Activated T-helper 17 cell treated with anti-CD3 and anti-CD28 coated beads, Interleukin-2, amount 50 U/mL, for 72 hours (primary cell): Measurements from ENCODE around the gene NDUFV1. TPM values are rescaled to one million over a fixed set of nuclear protein-coding genes. Genes with fewer than 3 reads are reported as not detected.
A peak's percentile ranks its signal among the peaks of the same experiment; 100 is the strongest.
"Not testable (repeated sequence)": the region's sequence is repeated elsewhere in the genome, so short reads cannot be mapped to it uniquely, and the experiment has no call there.

ENCODE experiments used
- ATAC-seq: fragments of 150-1000 bp; cut with Tn5 transposase; replicated peaks from 2 replicates; pipeline ENCODE4 v1.10.0; 2021; ENCODE audit warnings: mild to moderate bottlenecking, moderate library complexity
- H3K27ac Mint-ChIP-seq: one replicate; pipeline ENCODE4 v1.8.0; 2022; ENCODE audit warnings: mixed read lengths
- H3K27me3 Mint-ChIP-seq: one replicate; pipeline ENCODE4 v1.8.0; 2022; ENCODE audit warnings: mixed read lengths
- H3K36me3 Mint-ChIP-seq: one replicate; pipeline ENCODE4 v1.8.0; 2022; ENCODE audit warnings: low read depth, mild to moderate bottlenecking, mixed read lengths
- H3K4me1 Mint-ChIP-seq: one replicate; pipeline ENCODE4 v1.8.0; 2022; ENCODE audit warnings: mixed read lengths
- H3K4me3 Mint-ChIP-seq: one replicate; pipeline ENCODE4 v1.8.0; 2022; ENCODE audit warnings: mild to moderate bottlenecking, mixed read lengths
- H3K9me3 Mint-ChIP-seq: one replicate; pipeline ENCODE4 v1.8.0; 2022; ENCODE audit warnings: mixed read lengths
- total RNA-seq, 2 donors: library from RNA; stranded (reverse); gene quantifications; one replicate each; pipeline ENCODE4 v1.2.3, GENCODE V29; 2022

NDUFV1 gene
- total RNA-seq, 2 donors from 2014 or later = 160 to 238 TPM

DNA sequence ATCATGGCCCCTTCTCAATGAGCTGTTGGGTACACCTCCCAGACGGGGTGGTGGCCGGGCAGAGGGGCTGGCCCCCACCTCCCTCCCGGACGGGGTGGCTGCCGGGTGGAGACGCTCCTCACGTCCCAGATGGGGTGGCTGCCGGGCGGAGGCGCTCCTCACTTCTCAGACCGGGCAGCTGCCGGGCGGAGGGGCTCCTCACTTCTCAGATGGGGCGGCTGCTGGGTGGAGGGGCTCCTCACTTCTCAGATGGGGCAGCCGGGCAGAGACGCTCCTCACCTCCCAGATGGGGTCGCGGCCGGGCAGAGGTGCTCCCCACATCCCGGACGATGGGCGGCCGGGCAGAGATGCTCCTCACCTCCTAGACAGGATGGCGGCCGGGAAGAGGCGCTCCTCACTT, 8.8 kb upstream of the NDUFV1 start:
- H3K4me3 Mint-ChIP-seq, H3K36me3 Mint-ChIP-seq, ATAC-seq, H3K9me3 Mint-ChIP-seq, H3K27me3 Mint-ChIP-seq, H3K4me1 Mint-ChIP-seq, H3K27ac Mint-ChIP-seq: not testable (repeated sequence)

DNA sequence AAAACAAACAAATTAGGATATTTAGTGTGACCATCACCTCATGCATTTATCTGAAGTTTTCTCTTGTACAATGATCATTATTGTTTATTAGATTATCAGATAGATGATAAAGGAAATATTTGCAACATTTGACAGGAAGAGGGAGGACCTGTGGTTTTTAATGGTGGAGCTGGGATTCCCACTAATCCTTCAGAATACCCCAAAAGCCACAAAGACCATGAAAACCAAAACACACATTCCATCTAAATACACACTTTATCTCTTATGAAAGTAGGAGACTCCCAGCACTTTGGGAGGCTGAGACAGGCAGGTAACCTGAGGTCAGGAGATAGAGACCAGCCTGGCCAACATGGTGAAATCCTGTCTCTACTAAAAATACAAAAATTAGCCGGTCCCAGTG, 7.6 kb upstream of the NDUFV1 start:
- no peaks in the 10 kb centered on the region for H3K9me3 Mint-ChIP-seq
- H3K27ac Mint-ChIP-seq = no peak overlapping the region
- H3K4me1 Mint-ChIP-seq = no peaks in the 10 kb centered on the region
- no peaks in the 10 kb centered on the region for H3K36me3 Mint-ChIP-seq
- H3K27me3 Mint-ChIP-seq = peaks cover 7% of the 10 kb centered on the region
- no peak for ATAC-seq
- H3K4me3 Mint-ChIP-seq = no peak overlapping the region

DNA sequence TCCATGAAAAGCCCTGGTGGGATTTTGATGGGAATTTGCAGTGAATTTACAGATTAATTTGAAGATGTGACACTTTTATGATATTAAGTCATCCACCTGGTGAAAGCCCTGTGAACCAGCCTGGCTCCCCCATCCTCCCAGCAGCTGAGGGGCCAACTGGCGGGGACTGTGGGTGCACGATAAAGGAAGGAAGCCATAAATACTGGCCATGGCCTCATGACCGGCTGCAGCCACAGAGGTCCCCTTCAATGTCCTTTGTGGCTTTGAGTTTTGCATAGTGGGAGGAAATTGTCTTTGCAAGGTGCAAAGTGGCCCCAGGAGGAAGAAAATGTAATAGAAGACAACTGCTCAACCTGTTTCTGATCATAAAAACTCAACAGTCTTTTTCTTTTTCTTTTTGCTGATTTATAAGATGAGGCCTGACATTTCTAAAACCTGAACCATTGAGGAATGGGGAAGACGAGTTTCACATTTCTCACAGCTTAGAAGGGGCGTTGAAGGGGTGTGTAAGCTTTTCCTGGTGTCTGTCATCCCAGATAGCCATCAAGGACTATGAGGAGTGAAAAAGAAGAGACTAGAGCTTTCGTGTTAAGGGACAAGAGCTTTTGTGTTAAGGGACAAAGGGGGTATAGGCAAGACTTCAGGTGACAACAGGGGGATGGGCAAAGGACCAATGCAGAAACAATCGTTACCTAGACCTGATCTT, 6.3 kb upstream of the NDUFV1 start:
- H3K36me3 Mint-ChIP-seq = no peaks in the 10 kb centered on the region
- H3K4me1 Mint-ChIP-seq = peaks cover under 1% of the 10 kb centered on the region
- peaks cover 7% of the 10 kb centered on the region for H3K27me3 Mint-ChIP-seq
- ATAC-seq = no peak
- no peak overlapping the region for H3K27ac Mint-ChIP-seq
- no peaks in the 10 kb centered on the region for H3K9me3 Mint-ChIP-seq
- no peak overlapping the region for H3K4me3 Mint-ChIP-seq

DNA sequence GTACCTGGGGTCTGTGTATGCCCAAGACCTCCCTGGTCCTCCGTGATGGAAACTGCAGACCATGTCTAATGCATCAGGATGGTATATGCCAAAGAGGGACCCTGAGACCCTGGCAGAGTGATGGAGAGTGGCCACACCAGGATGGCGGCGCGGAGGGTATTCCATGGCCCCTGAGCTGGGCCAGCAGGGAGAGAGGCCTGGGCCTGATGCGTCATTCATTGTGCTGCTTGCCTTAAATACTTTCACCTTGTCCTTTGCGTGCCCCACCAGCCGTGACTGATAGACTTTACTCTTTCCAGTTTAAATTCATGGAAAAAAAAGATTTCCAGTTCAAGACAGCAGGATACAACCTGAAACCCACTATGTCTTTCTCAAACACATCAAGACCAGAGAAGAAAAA, 5.6 kb upstream of the NDUFV1 start:
- Mint-ChIP-seq H3K9me3 (no peaks in the 10 kb centered on the region), H3K4me3 (no peak overlapping the region), H3K27ac (no peak overlapping the region), H3K4me1 (peaks cover 5% of the 10 kb centered on the region), H3K36me3 (no peaks in the 10 kb centered on the region), H3K27me3 (peaks cover 7% of the 10 kb centered on the region)
- no peak for ATAC-seq

DNA sequence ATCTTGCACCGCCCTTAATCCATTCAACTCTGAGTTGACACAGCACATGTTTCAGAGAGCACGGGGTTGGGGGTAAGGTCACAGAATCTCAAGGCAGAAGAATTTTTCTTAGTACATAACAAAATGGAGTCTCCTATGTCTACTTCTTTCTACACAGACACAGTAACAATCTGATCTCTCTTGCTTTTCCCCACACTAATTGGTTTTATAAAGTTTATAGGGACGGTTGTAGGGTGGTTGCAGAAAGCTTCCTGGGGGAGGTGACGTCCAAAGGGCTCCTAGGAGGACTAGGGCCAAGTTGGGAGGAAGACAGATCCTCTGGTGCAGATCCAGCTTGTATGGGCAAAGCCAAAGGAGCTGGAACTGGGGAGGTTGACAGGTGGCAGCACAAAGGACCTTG, 2.6 kb upstream of the NDUFV1 start:
- not testable (repeated sequence) for ATAC-seq

DNA sequence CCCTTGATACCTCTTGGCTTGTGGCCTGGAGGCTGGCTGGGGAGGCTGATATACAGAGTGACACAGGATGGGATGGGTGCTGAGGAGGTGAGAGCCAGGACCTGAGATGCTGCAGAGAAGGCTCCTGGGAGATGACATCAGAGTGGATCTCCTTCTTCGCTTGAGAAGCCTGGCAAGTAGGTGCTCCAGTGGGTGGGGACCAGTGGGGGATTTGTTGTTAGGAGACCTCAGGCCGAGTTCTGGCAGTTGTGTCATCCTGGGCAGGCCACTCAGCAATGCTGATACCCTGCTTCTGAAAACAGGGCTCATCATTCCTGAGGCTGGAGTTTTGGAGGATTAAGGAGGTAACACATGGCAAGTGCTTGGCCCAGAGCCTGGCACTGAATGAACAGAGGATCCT, 1.9 kb upstream of the NDUFV1 start:
- peak overlapping the region; percentile 69 for H3K27ac Mint-ChIP-seq

More for the DNA sequence above, 2.6 kb upstream of the NDUFV1 start:
- not testable (repeated sequence) for H3K4me1 Mint-ChIP-seq, H3K27me3 Mint-ChIP-seq, H3K36me3 Mint-ChIP-seq, H3K9me3 Mint-ChIP-seq
- H3K27ac Mint-ChIP-seq = peak overlapping the region; percentile 69
- H3K4me3 Mint-ChIP-seq = peak overlapping the region; percentile 29

DNA sequence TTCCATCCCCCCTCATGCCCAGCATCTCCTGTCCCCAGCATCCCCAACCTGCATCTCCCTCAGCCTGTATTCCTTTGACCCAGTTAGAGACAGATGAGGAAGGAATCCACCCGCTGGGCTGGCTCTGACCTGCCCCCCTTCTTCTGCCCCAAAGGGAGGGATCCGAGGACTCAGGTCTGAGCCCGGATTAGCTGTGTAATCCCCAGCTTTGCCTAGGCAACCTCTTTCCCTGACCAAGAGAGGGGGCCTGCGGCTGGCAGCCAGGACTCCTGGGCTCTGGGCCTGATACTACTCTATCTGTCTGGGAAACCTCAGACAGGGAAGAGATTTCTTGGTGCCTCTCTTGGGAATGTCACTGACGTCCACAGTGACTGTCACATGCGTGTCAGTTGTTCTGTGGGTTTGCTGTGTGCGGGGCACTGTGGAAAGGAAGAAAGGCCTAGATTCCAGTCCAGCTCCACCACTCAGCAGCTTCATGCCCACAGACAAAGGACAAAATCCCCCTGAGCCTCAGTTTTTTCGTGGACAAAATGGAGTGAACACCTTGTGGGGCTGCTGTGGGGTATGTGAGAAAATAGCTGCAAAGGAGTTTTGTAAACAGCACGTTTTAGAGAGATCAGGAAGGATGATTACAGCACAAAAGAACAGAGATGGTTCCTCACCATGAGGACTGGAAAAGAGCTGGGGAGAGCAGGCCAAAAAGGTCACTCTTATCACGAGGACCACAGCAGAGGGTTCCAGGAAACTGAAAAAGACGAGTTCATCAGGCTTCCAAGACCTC, 1.3 kb upstream of the NDUFV1 start:
- ATAC-seq = no peak
- Mint-ChIP-seq H3K9me3 (no peaks in the 10 kb centered on the region), H3K27me3 (peaks cover 7% of the 10 kb centered on the region), H3K27ac (peak overlapping the region; percentile 82), H3K36me3 (peaks cover 23% of the 10 kb centered on the region), H3K4me1 (peaks cover 5% of the 10 kb centered on the region), H3K4me3 (peak overlapping the region; percentile 89)

More for the DNA sequence above, 1.9 kb upstream of the NDUFV1 start:
- H3K36me3 Mint-ChIP-seq = peaks cover 16% of the 10 kb centered on the region
- H3K4me1 Mint-ChIP-seq = peaks cover 5% of the 10 kb centered on the region
- no peak for ATAC-seq
- peaks cover 7% of the 10 kb centered on the region for H3K27me3 Mint-ChIP-seq
- H3K4me3 Mint-ChIP-seq = peak overlapping the region; percentile 29
- no peaks in the 10 kb centered on the region for H3K9me3 Mint-ChIP-seq

DNA sequence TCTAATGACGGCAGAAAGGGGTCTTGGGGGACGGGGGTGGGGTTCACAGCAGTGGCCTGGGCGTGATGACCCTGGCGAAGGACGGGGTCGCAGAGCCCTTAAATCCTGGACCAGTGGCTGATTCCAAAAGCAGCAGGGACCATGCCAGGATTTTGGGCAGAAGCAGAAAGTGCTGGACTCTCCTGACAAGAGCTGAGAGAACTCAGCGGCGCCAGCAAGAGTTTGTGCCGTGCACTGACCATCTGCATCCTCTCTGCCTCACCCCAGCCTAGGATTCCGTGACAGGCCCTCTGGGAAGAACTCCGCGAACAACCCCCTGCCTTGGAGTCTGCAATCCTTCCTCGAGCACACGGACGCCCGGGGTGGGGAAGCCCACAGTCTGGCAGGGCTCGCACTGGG, 644 bp upstream of the NDUFV1 start:
- H3K36me3 Mint-ChIP-seq = peaks cover 29% of the 10 kb centered on the region

DNA sequence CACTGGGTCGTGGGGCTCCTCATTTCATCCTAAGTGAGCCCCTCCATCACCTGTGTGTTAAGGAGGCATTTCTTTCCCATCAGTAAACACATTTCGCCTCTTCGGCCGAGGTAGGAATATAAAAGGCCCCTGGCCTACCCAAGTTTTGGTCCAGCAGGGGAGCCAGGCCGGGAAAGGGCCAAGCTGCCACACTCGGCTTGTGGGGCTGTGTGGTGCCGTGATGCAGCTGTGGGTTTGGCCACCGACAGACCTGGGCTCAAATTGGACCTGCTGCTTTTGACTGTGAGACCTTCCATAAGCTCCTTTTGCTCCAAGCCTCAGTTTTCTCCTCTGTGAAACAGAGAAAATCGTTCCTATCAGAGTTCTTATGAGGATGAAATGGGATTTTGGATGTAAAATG, 771 bp downstream of the NDUFV1 start:
- no peak for ATAC-seq
- Mint-ChIP-seq H3K4me3 (peak overlapping the region; percentile 89), H3K27ac (peak overlapping the region; percentile 76), H3K4me1 (peaks cover 5% of the 10 kb centered on the region), H3K9me3 (no peaks in the 10 kb centered on the region), H3K36me3 (peaks cover 32% of the 10 kb centered on the region), H3K27me3 (peaks cover 4% of the 10 kb centered on the region)

More for the DNA sequence above, 644 bp upstream of the NDUFV1 start:
- Mint-ChIP-seq H3K9me3 (no peaks in the 10 kb centered on the region), H3K27me3 (peaks cover 4% of the 10 kb centered on the region), H3K4me3 (peak overlapping the region; percentile 89), H3K27ac (peak overlapping the region; percentile 80), H3K4me1 (peaks cover 5% of the 10 kb centered on the region)
- ATAC-seq = no peak

DNA sequence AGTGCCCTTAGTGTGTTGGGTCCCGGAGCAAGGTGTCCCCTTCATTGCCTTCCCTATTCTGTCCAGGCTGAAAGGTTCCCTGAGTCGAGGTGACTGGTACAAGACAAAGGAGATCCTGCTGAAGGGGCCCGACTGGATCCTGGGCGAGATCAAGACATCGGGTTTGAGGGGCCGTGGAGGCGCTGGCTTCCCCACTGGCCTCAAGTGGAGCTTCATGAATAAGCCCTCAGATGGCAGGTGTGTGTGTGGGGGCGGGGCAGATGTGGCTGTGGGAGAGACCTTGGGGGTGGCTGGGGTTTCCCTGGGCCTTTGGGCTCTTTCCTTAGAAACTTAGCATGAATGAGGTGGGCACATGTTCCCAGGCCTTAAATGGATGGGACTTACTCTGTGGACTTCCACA, 1.8 kb downstream of the NDUFV1 start:
- Mint-ChIP-seq H3K9me3 (no peaks in the 10 kb centered on the region), H3K36me3 (peaks cover 32% of the 10 kb centered on the region), H3K4me1 (peaks cover 5% of the 10 kb centered on the region), H3K27ac (peak overlapping the region; percentile 54), H3K4me3 (peak overlapping the region; percentile 89), H3K27me3 (no peaks in the 10 kb centered on the region)
- no peak for ATAC-seq

DNA sequence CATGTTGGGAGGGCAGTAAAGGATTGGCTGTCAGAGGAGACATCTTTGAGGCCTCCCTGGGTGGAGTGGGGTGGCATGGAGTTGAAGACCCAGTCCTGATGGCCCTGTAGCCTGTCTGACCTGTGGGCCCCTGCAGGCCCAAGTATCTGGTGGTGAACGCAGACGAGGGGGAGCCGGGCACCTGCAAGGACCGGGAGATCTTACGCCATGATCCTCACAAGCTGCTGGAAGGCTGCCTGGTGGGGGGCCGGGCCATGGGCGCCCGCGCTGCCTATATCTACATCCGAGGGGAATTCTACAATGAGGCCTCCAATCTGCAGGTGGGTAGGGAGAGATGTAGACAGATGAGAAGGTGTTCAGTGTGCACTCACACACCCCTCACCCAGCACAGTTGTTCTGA, 2.6 kb downstream of the NDUFV1 start:
- Mint-ChIP-seq H3K4me1 (peaks cover 5% of the 10 kb centered on the region), H3K27me3 (no peaks in the 10 kb centered on the region), H3K9me3 (no peaks in the 10 kb centered on the region), H3K27ac (no peak overlapping the region), H3K36me3 (peaks cover 32% of the 10 kb centered on the region), H3K4me3 (no peak overlapping the region)
- ATAC-seq = no peak

DNA sequence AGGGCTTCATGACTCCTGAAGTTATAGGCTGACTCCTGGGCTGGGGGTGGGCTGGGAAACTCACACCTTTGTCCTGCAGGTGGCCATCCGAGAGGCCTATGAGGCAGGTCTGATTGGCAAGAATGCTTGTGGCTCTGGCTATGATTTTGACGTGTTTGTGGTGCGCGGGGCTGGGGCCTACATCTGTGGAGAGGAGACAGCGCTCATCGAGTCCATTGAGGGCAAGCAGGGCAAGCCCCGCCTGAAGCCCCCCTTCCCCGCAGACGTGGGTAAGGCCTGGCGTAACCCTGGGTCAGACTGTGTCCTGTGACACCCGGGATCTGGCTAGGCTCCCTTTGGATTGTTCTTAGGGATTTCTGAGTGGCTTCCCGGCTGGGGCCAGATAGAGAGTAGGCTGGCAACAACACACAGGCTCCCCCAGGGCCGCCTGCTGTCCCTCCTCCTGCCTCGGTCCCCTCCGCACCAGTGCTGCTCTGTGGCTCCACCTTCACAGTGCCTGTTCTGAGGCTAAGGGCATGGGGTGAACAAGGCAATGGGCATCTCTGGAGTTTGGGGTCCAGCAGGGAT, 3.6 kb downstream of the NDUFV1 start:
- Mint-ChIP-seq H3K4me3 (no peak overlapping the region), H3K9me3 (no peaks in the 10 kb centered on the region), H3K27ac (no peak overlapping the region), H3K36me3 (peaks cover 32% of the 10 kb centered on the region), H3K4me1 (peaks cover 5% of the 10 kb centered on the region), H3K27me3 (no peaks in the 10 kb centered on the region)
- ATAC-seq = no peak

DNA sequence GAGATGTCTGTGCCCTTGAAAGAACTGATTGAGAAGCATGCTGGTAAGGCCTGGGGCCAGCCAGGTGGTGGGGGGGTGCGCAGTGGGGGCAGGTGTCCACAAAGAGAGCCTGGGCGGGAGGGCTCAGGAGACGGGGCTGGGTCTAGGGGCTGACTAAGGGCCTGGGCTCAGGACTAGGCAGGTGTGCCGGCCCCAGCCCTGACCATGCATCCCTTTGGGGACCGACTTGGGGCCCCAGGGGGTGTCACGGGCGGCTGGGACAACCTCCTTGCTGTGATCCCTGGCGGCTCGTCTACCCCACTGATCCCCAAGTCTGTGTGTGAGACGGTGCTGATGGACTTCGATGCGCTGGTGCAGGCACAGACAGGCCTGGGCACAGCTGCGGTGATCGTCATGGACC, 4.4 kb downstream of the NDUFV1 start:
- H3K27ac Mint-ChIP-seq = no peak overlapping the region
- H3K9me3 Mint-ChIP-seq = no peaks in the 10 kb centered on the region
- H3K27me3 Mint-ChIP-seq = no peaks in the 10 kb centered on the region
- H3K4me1 Mint-ChIP-seq = no peaks in the 10 kb centered on the region
- H3K4me3 Mint-ChIP-seq = no peak overlapping the region
- H3K36me3 Mint-ChIP-seq = peaks cover 32% of the 10 kb centered on the region
- no peak for ATAC-seq

DNA sequence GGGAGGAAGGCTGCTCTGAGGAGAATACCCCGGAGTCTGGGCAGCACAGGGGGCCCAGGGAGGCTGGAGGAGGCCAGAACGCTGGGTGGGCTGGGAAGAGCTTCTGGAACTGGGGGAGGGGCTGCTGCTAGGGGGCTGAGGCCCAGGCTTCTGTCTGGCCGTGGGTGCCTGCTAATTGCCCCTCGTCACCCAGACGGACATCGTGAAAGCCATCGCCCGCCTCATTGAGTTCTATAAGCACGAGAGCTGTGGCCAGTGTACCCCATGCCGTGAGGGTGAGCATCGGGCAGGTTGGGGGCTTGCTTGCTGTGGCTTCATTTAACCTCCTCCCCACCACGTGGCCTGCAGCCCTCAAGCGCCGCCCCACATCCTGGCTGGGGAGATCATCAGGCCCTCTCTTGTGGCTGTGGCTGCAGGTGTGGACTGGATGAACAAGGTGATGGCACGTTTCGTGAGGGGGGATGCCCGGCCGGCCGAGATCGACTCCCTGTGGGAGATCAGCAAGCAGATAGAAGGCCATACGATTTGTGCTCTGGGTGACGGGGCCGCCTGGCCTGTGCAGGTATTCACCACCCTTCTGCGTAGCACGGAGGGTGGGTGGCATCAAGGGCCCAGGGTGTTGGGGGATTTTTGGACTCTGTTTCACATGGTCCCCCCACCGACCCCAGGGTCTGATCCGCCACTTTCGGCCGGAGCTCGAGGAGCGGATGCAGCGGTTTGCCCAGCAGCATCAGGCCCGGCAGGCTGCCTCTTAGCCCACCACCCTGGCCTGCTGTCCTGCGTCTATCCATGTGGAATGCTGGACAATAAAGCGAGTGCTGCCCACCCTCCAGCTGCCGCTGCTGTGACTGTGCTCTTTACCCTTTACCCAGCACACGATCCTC, 5.2 kb downstream of the NDUFV1 start:
- H3K27ac Mint-ChIP-seq = peak overlapping the region; percentile 94
- H3K9me3 Mint-ChIP-seq = no peaks in the 10 kb centered on the region
- H3K4me3 Mint-ChIP-seq = no peak overlapping the region
- no peaks in the 10 kb centered on the region for H3K27me3 Mint-ChIP-seq
- H3K36me3 Mint-ChIP-seq = peaks cover 32% of the 10 kb centered on the region
- no peaks in the 10 kb centered on the region for H3K4me1 Mint-ChIP-seq
- ATAC-seq = no peak
